WI38 (cell line): ENCODE results near the gene VPS26B.

Experiments
- H3K4me3 ChIP-seq: 2 replicates; pipeline ENCODE4 v1.5.1; 2011; ENCODE audit warnings: low read depth, mild to moderate bottlenecking, control low read depth, low read length
- CTCF ChIP-seq: IDR thresholded peaks from 2 replicates; pipeline ENCODE4 v1.5.1; 2012; ENCODE audit warnings: low read depth, mild to moderate bottlenecking, control low read depth, low read length

The VPS26B gene

GRCh38 chr11:134242376-134242775, 17.9 kb downstream of the VPS26B start:
- no peak overlapping the region for H3K4me3 ChIP-seq
- no peak for TF ChIP-seq CTCF

DNA sequence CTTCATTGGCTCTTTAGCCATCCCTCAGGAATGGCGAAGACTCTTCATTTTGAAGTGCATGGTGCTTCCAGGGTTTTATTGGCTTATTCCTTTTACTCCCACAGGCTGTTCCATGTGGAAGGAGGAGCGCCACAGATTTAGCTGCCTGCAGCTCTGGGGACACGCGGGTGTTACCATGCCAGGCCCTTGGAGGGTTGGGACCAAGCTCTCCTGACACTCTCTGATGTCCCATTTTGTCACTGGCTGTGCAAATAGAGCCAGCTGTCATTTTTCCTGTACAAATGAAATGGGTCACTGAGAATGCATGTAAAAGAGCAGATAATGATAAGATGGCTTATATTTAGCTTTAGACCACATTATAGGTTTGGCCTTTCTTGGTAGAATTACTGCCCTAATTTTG, 19.4 kb downstream of the VPS26B start:
- no peak overlapping the region for H3K4me3 ChIP-seq
- TF ChIP-seq CTCF, result no peak

DNA sequence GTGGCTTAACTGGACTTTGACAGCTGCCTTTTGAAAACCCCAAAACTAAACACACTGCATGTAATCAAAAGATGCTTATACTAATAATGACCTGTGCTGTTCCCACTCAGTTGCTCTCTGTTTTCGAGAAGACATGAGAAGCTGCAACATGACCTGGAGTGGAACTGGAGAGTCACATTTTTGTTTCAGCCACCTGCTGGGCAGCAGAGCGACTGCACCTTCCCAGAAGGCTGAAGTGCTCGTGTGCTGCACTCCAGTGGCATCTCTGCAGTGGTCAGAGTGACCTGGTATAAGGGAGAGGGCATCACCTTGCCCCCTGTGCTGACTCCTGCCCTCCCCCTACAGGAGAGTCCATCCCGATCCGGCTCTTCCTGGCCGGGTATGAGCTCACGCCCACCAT, 20.1 kb downstream of the VPS26B start:
- TF ChIP-seq CTCF, result peak; percentile 23; the same call in 1 of the 2 replicates
- H3K4me3 ChIP-seq, result no peak overlapping the region

GRCh38 chr11:134245434-134245833, 21.0 kb downstream of the VPS26B start:
- TF ChIP-seq CTCF, result no peak

DNA sequence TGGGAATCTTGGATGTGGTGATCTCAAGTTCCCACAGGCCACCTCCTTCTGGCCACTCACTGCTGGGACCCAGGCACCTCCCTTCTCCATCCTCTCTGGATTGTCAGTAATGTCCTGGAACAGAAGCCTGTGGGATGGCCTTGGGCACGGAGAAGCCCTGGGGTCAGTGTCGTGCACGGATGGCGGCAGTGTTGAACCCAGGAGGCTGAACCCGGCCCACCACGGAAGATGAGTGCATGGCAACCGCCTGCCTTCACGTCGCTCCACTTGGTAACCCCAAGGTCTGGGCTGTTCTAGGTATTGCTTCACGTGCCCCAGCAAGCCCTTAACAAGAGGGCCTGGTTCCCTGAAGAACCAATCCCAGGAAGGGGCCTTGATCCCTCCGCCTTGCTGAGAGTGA, 21.6 kb downstream of the VPS26B start:
- no peak for TF ChIP-seq CTCF
- H3K4me3 ChIP-seq, result no peak overlapping the region

More at GRCh38 chr11:134245434-134245833, 21.0 kb downstream of the VPS26B start:
- no peak overlapping the region for H3K4me3 ChIP-seq

GRCh38 chr11:134246678-134247077, 22.2 kb downstream of the VPS26B start:
- TF ChIP-seq CTCF, result no peak
- H3K4me3 ChIP-seq, result no peak overlapping the region

DNA sequence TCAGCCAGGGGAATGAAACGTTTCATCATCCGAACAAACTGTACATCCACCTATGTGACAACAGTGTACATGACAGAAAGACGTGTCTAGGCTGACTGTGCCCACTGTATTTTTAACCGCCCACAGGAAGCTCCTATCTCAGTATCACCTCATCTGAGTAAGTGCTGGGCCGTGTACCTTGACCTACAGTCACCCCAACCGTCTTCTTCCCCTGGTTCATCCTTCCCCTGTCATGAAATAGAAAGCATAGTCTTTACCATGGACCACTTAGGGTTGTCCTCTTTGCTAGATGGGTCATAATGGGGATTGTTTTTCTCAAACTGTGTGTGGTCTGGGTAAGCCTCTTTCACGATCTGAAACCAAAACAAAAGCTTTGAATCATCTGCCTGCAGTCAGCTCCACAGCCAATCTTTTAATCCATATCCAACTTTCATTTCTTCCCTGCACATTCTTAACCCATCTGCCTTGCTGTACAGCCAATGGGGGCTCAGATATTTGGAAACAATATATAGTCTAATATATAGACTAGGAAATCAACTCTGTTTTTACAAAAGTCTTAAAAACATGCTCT, 24.5 kb downstream of the VPS26B start:
- TF ChIP-seq CTCF, result no peak
- no peak overlapping the region for H3K4me3 ChIP-seq
